T1000 (cell line): Measurements from ENCODE around the gene PSMD14.
"Not testable (repeated sequence)": the region's sequence is repeated elsewhere in the genome, so short reads cannot be mapped to it uniquely, and the experiment has no call there.

ENCODE experiments used
- DNase-seq: peaks from one replicate; lab custom pipeline; 2025; ENCODE audit warnings: mixed read lengths; lab: John Stamatoyannopoulos, UW

Gene PSMD14

DNA sequence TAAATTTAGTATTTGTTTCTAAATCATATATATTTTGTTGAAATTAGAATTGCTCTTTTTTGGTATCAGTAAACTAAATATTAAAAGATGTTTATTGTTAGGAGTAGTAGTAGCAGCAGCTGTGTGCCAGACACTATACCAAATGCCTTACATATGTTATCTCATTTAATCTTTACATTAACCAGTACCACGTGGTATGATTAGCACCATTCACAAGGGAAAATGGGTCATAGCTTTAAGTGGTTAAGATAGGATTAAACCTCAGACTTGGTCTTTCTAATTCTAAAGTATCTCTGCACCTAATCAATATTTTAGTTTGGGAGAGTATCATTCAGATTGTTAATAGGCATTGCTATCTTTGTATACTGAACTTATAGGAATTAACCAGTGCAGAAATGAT lies 29.0 kb downstream of the PSMD14 start:
- DNase-seq, result no peak

DNA sequence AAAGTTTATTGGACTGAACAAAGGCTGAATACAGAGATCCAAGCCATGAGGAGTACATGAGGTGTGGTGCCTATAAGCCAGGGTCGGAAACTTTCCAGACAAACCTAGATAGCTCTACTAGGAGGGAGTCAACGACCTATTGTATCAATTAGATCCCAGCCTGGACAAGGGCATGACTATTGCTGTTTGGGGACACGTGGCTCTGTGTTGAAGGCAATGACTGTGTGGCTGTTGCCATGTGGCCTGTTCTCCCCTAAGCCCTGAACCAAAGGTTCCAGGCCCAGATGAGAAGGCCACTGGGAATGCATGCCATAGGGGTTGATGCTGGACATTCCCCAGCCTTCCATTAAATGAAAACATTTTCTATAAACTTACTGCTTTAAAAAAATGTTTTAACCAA lies 31.3 kb downstream of the PSMD14 start:
- not testable (repeated sequence) for DNase-seq

- DNase-seq, result not testable (repeated sequence)
Observed at GRCh38 chr2:161340930-161341413, 32.7 kb downstream of the PSMD14 start.

- no peak for DNase-seq
Observed at GRCh38 chr2:161343235-161343634, 35.0 kb downstream of the PSMD14 start.

- no peak for DNase-seq
Observed at GRCh38 chr2:161344692-161345091, 36.5 kb downstream of the PSMD14 start.

DNA sequence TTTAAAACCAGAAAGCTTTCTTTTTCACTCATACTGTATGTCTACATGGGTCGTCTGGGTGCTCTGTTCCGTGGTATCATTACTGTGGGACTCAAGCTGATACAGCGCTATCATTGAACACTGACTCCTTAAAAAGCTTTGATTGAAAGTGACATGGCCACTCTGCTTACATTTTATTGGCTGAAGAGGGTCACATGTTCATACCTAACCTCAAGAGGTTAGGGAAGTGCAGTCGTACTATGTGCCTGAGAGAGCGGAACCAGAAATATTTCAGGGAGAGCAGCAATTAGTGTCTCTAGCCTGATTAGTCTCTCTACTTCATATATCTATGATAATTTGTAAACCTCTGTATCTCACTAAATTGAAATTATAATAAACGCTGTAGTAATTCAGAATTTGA lies 43.5 kb downstream of the PSMD14 start:
- no peak for DNase-seq

GRCh38 chr2:161352719-161353118 lies 44.5 kb downstream of the PSMD14 start:
- DNase-seq, result no peak

DNA sequence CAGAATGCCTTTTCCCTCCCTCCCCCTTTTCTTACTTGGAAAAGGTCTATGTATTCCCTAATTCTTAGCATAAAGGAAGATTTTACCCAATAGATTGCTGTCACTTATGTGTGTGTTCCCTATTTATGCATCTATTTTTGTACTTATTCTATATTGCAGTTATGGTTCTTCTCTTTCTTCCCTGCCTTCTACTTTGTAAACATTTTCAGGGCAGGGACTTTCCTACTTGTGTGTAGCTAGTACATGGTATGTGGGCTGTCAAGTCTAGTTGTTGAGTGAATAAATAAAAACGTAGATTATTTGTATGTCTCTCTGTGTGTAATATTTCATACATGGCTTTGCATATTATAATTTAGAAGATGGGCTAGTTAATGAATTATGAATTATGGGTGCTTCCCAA lies 45.3 kb downstream of the PSMD14 start:
- no peak for DNase-seq

DNA sequence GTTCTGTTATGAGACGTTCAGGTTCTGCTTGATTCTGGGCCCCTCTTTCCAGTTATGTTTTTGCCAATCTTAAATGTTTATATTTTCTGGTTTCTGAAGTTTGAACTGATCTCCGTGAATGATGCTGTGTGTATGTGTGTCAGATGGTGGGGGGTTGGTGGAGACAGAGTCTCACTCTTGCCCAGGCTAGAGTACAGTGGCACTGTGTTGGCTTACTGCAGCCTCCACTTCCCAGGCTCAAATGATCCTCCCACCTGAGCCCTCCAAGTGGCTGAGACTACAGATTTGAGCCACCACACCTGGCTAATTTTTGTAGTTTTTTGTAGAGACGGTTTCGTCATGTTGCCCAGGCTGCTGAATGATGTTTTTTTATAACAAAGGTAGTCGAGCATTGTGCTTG lies 45.9 kb downstream of the PSMD14 start:
- no peak for DNase-seq

- no peak for DNase-seq
Observed at GRCh38 chr2:161355106-161355505, 46.9 kb downstream of the PSMD14 start.

DNA sequence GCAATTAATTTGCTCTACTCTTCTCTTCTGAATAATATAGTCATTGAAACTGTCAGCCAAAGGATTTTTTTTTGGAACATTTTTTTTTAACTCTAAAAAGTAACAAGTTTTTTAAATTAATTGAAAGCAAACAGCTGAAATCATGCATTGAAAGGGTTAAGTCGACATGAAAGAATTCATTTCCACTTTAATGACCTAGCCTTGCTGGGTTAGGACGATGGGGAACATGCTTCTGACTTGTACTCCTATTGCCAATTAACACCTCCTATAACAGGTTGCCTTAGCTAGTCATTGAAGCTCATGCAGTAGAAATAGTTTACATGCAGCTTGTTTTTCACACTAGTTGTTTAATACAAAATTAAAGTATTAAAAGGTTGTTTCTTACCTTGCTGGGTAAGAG lies 47.8 kb downstream of the PSMD14 start:
- DNase-seq, result no peak

DNA sequence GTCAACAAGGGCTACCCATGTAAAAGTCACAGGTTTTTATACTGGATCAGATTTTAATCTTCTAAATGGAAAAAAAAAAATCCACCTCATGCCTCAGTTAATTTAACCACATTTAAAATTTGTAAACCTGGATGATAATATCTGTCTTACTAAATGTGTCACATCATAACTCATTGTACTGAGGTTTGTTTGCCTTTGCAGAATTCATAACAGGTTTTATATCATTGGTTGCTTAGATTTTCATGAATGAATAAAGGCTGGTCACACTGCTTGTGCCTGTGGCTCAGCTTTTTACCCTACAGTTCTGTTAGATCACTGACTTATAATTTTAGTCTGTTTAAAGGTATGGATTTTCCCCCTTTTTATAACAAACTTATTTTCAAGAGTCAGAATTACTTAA lies 48.9 kb downstream of the PSMD14 start:
- no peak for DNase-seq

- no peak for DNase-seq
Observed at GRCh38 chr2:161358838-161359237, 50.6 kb downstream of the PSMD14 start.

- not testable (repeated sequence) for DNase-seq
Observed at GRCh38 chr2:161360095-161360654, 52.0 kb downstream of the PSMD14 start.

DNA sequence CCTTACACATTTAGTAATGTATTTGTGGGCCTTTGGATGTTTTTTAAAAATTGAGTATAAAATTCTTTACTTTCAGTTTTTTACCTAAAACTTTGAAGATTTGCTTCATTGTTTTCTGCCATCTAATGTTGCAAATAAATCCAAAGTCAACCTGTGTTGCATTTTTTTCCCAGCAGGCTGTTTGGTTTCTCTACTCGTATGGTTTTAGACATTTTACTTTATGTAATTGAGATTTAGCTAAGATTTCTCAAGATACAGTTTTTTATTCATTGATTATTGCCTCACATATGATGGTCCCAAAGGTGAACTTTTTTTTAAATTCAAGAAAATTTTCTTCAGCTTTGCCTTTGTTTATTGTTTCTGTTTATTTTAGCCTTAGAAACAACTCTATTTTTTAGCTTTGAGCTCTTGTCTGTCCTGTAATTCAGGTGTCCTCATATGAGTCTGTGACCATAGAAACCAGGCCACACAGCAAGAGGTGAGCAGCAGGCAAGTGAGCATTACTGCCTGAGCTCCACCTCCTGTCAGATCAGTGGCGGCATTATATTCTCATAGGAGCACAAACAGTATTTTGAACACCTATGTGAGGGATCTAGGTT lies 54.4 kb downstream of the PSMD14 start:
- no peak for DNase-seq

- DNase-seq, result no peak
Observed at GRCh38 chr2:161367675-161368074, 59.5 kb downstream of the PSMD14 start.

GRCh38 chr2:161369311-161369710 lies 61.1 kb downstream of the PSMD14 start:
- DNase-seq, result no peak

DNA sequence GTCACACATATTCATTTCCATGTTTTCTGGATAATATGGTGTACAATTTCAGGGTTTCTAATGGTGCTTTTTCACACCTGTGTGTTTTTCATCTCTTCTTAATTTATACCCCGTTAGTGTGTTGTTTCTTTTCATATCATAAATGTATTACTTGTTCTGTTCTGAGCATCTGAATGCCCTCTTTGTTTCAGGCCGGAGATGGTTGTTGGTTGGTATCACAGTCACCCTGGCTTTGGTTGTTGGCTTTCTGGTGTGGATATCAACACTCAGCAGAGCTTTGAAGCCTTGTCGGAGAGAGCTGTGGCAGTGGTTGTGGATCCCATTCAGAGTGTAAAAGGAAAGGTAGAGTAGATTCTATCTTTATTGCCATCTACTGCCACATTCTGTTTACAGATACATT lies 62.8 kb downstream of the PSMD14 start:
- DNase-seq, result no peak

GRCh38 chr2:161371869-161372268 lies 63.6 kb downstream of the PSMD14 start:
- DNase-seq, result no peak

DNA sequence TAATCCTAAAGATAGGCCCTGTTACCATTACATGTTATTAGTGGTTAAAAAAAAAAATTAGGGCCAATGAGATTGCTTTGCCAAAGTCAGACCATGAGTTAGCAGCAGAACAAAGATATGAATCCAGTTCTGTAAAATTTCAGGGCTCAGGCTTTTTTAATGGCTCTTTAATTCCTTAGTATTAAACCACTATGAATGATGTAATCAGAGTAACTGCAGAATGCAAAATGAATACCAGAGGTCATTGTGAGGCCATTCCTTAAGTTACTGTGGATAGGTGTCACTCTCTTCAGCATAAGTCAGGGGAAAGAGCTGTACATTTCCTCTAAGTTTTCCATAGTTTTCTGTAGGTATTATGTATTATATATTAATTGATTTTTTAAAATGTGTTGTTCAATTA lies 65.7 kb downstream of the PSMD14 start:
- no peak for DNase-seq

DNA sequence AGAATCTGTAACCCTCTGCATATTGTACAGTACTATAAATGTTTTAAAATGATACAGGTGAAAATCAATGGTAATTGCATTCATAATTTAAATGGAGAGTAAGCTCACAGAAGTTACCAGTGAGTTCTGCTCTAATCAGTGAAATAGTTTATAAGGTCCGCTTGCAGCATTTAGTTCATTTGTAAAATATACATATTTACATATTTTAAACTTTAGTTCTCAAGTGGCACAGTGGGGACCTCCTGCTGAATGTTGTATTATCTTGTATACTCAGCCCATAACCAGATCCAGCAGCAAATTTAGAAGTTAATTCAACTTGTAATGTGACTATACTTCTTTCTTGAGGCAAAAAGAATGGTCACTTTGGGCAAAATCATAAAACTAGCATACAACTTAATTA lies 66.2 kb downstream of the PSMD14 start:
- no peak for DNase-seq

- DNase-seq, result no peak
Observed at GRCh38 chr2:161379740-161380139, 71.5 kb downstream of the PSMD14 start.

GRCh38 chr2:161381546-161381945 lies 73.3 kb downstream of the PSMD14 start:
- no peak for DNase-seq

GRCh38 chr2:161382747-161383146 lies 74.5 kb downstream of the PSMD14 start:
- DNase-seq, result no peak
